Stimulated activated CD8-positive, alpha-beta memory T cell treated with anti-CD3 and anti-CD28 coated beads, Interleukin-12 subunit alpha, Interleukin-12 subunit beta, amount 100 ng/mL, for 4 hours (primary cell): ENCODE results near the gene ASL.
"Not testable (repeated sequence)": the region's sequence is repeated elsewhere in the genome, so short reads cannot be mapped to it uniquely, and the experiment has no call there.

Source experiments
- DNase-seq: peaks from one replicate; pipeline ENCODE4 v3.0.0-alpha.2; 2020; ENCODE audit warnings: low read depth

The ASL gene

GRCh38 chr7:66119245-66119850 lies 43.7 kb downstream of the ASL start:
- no peak for DNase-seq

- no peak for DNase-seq
These were observed 47.5 kb downstream of the ASL start for GRCh38 chr7:66123175-66123528.

GRCh38 chr7:66124569-66124861 lies 48.9 kb downstream of the ASL start:
- DNase-seq: not testable (repeated sequence)

- DNase-seq: no peak
These were observed 49.6 kb downstream of the ASL start for GRCh38 chr7:66125052-66125694.

GRCh38 chr7:66125781-66126352 lies 50.2 kb downstream of the ASL start:
- DNase-seq: not testable (repeated sequence)

- DNase-seq: not testable (repeated sequence)
These were observed 51.6 kb downstream of the ASL start for GRCh38 chr7:66127172-66127571.

- no peak for DNase-seq
These were observed 63.6 kb downstream of the ASL start for GRCh38 chr7:66138994-66139752.

GRCh38 chr7:66140924-66141323 lies 65.3 kb downstream of the ASL start:
- DNase-seq: no peak

GRCh38 chr7:66142334-66142733 lies 66.7 kb downstream of the ASL start:
- no peak for DNase-seq

GRCh38 chr7:66142996-66143395 lies 67.4 kb downstream of the ASL start:
- no peak for DNase-seq
